ENCODE measurements around the gene LINGO1.

- no peak for TF ChIP-seq GATA2 (IDR thresholded peaks at IDR 0.05; ENCODE audit: low read depth, low read length)
- no peak for TF ChIP-seq GATA3 (IDR thresholded peaks at IDR 0.05; ENCODE audit: low read depth, low read length)
These were observed 10.2 kb upstream of the LINGO1 start for GRCh38 chr15:77642793-77643430.

Measured in SH-SY5Y (cell line).